HG02798 (cell line): Measurements from ENCODE around the gene ALAD.
"Not testable (repeated sequence)": the region's sequence is repeated elsewhere in the genome, so short reads cannot be mapped to it uniquely, and the experiment has no call there.

Experiments used
- ATAC-seq: cut with Tn5 transposase; IDR thresholded peaks from one replicate; pipeline ENCODE4 v1.9.1; 2021; ENCODE audit warnings: mild to moderate bottlenecking; ENCODE audit not compliant: unreplicated experiment, poor library complexity

The ALAD gene

DNA sequence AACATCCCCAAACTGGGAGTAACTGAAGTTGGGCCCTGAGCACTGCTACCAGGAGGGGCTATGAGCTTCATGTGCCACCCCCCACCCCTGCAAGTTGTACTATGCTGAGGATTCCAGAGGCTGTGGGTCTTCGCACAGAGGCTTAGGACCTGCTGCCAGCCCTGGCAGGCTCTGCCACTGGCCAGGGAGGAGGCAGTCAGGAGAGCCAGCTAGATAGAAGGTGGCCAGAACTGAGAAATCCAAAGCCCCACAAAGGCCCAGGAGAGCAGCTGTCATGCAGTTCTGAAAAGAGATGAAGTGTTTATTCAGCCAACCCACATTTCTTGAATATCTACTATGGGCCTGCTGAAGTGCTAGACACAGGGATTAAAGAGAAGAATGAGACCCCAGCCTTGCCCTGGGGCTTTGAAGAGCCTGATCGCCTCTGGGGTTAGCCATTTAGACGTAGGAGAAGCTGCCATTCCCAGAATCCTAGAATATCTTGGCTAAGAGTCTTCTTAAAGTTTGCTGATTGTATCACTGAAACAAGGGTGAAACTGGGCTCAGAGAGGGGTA, 1.4 kb downstream of the ALAD start:
- ATAC-seq = no peak

DNA sequence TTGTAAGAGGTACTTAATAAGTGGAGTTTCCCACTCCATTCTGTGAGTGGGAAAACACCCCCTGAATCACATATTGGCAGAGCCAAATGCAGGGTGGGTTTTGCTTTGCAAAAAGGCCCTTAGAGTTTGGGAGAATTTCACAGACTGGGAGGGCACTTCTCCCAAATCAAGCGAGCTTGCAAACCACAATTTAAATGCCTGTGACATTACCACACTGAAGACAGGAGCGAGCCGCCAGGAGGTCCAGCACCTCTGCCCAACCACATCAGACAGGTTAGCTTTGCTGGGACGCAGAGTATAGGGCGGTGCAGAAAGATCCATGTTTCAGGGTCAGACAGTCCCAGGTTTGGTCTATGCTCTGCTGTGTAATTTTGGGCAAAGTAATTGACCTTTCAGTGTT, 2.3 kb downstream of the ALAD start:
- ATAC-seq = no peak

DNA sequence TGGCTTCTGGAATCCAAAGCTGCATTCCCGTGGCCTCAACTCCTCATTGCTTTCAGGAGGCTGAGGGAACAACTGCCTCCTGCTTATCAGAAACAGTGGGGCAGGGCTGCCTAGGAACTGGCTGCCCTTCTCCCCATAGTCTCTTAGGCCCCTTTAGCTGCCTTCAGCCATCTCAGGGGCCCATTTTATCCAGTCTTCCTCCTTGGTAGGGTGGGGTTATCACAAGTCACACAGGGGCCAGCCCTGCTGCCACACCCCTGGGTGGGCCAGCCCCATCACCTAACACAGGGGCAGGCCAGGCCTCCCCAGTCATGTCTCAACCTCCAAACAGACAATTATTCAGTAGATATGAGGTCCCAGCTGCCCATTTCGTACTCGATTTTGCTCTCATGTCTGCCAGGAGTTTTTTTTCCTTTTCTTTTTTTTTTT, 3.9 kb downstream of the ALAD start:
- ATAC-seq = no peak

DNA sequence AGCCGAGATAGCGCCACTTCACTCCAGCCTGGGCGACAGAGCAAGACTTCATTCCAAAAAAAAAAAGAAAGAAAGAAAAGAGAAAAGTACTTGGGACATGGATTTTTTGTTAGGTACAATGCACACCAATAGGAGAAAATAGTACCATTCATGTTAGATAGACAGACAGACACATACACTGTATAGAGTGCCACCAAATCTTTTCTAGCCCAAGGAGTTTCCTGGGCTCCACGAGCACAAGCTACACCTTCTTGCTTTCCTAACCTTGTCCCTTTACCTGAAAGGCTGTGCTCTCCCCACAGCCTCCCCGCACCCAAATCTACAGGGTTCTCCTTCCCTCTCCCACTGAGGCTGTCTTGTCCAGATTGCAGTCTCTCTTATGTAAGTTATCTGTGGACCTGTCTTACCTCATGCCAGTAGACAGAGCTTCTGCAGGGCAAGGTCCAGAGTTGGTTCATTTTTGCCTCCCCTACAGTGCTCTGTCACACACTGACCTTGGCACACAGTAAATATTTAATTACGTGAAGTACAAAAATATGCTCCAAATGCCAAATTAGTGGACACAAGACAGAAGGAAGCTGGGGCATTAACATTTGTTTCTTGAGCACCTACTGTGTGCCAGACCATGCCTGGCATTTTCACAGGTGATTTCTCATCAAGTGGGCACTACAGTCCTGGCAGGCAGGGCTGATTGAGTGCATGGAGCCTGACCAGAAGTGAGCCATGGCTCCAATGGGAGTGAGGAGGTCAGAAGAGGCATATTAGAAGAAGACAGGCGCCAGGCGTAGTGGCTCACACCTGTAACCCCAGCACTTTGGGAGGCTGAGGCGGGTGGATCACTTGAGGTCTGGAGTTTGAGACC, 5.9 kb downstream of the ALAD start:
- ATAC-seq = no peak

DNA sequence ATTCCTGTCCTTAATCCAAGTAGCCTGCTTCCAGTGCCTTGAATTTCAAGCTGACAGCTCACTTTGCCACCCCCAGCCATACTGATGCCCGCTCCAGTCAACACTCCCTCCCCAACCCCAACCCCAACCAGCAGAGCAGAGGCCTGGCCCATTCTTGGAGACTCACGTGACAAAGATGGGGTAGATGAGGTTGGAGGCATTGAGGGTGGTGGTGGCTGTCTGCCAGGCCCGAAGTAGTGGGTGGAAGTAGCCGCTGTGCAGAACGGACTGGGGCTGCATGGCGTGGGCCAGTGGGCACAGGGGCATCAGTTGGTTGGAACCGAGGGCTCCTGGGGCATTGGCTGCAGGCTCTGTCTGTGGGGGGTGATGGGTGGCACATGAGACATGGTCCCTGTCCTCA, 7.8 kb downstream of the ALAD start:
- no peak for ATAC-seq

DNA sequence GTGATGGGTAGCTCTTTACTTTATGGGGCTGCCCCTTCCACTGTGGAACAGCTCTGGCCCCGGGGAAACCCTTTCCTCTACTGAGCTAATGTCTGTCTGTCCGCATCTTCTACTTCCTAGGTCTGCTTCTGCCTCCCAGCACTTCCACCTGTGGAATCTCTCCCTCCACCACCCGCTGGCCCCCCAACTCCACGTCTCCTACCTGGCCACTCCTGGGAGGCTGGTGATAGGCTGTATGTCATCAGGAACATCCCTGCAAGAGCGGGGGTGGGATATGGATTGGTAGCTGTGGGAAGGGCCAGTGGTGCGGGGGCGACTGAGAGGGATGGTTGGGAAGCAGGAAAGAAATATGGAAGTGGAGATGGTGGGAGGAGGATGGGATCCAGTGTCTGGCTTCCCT, 9.2 kb downstream of the ALAD start:
- no peak for ATAC-seq

DNA sequence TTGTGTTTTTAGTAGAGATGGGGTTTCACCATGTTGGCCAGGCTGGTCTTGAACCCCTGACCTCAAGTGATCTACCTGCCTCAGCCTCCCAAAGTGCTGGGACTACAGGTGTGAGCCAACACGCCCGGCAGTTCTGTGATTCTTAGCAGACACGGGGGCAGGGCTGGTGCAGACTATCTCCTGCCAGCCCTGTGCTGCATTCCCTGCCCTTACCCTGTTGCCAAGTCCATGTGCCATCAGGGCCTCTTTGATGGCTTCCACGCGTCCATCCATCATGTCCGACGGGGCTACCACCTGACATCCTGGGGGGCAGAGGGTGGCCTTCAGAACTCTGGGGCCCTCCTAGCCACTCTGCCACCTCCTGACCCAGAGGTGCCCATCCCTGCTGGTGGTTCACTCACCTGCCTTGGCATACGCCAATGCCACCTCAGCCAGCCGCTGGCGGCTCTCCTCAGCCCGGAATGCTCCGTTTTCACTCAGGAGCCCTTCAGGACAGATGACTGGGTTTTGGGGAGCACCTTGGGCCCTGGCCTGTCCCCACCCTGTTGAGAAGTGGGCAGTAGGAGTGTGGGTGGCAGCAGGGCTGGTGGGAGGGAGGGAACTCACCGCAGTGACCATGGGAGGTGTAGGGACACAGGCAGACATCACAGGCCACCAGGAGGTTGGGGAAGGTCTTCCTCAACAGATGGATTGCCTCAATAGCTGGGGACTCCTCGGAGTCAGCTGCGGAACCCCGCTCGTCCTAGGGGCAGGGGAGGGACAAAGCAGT, 10.7 kb downstream of the ALAD start:
- ATAC-seq = no peak

DNA sequence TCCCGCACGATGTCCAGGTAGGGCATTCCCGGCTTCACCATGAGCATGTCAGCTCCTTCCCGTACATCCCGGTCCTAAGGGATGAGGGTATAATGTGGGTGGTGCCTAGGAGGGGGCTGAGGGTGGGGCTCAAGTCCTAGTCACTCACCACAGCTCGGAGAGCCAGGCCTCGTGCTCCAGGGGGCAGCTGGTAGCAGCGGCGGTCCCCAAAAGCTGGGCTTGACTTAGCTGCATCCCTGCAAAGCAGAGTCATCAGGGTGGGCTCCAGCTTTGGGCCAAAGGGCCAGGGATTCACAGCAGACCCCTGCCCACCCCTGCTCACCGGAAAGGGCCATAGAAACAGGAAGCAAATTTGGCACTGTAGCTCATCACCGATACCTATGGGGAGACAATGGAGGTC, 11.6 kb downstream of the ALAD start:
- ATAC-seq = no peak

DNA sequence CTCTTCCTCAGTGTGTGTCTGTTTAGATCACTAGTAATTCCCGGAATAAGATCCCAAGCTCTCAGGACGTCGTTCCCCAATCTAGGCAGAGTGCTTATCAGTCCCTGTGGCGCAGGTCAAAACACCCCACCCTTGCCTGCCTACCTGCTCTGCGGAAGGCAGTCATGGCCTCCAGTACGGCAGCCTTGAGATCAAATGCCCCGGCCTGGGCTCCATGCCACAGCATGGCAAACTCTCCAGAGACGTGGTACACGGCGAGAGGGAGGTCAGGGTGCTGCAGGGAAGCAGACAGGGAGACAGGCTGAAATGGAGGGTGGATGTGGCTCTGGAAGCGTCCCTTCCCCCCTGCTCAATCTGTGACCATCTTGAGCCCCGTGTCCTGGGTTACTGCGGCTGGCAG, 12.3 kb downstream of the ALAD start:
- no peak for ATAC-seq

DNA sequence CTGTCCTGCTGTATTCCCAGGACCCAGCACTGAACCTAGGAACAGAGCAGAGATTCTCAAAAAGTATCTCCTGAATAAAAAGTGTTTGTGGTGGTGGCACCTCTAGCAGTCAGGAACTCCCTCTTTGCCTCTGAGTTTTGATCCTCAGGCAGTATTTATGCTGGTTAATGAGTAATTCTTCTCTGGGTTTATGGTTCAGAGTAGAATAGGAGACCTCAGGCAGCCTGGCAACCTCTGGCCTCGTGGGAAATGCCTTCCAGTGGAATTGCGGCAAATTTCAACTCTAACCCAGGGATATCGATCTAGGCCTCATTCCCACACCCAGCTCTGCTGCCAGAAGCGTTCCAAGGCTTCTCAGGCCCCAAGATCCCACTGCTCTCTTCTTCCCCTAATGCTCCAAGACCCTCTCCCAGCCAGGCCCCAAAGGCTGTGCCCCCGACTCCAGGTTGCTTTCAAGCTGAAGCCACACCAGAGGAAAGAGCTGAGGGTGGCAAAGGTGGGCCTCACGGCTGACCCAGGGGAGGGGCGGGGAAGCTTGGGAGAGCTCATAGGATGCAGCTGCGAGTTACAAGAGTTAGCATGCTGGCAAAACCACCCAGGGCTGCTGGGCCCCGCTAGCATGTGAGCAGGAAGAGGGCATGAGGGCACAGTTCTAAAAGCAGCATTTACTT, 13.4 kb downstream of the ALAD start:
- ATAC-seq = no peak

DNA sequence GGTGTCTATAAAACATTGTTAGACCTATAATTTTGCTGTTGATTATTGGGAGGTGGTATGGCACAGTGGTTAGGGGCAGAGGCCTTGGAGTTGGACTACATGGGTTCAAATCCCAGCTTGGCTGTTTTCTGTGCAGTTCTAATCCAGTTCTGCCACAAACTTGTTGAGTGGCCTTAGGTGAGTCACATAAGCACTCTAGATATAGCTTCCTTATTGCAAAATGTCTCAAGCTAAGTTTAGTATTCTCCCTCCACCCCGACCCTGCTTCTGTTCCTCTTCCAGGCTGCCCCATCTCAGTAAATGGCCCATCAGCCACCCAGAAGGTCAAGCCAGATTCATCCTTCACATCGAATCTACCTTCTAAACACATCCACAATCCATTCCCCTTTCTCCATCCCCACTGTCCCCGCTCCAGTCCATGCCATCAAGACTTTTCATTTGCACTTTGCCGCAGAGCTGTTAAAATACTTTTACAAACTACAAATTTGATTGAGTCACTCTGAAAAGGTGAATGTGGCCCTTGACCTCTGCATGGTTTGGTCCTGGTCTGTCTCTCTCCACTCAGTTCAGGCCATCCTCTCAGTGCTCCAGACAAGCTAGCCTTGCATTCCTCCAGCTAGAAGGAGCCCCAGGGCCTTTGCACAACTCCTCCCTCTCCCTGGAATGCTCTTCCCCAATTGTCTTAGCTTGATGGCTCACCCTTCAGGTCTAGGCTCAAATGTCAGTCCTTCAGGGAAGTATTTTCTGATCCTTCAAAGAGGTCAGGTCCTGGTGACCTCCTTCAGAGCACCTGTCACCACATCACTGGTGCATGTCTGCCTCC, 14.3 kb downstream of the ALAD start:
- ATAC-seq = no peak

DNA sequence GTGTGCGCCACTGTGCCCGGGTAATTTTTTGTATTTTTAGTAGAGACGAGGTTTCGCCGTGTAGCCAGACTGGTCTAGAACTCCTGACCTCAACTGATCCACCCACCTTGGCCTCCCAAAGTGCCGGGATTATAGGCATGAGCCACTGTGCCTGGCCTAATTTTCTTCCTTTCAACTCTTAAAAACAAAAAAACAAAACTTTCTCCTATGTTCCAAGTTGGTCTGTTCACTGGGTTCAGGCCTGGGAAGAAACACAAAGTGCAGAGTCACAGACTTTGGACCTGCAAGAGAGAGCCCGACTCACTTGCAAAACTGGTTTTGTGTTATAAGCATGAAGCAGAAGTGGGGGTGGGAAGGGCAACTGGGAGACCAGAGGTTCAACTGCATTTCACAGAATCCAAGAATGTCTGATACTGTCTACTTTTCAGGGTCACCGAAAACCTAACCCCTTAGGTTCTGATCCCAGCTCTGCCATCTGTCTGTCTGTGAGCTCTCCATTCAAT, 19.1 kb downstream of the ALAD start:
- ATAC-seq = no peak

DNA sequence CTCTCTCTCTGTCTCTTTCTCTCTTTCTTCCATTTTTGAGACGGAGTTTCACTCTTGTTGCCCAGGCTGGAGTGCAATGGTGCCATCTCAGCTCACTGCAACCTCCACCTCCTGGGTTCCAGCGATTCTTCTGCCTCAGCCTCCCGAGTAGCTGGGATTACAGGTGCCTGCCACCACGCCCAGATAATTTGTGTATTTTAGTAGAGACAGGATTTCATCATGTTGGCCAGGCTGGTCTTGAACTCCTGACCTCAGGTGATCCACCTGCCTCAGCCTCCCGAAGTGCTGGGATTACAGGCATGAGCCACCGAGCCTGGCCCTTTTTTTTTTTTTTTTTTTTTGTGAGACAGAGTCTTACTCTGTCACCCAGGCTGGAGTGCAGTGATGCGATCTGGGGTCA, 19.6 kb downstream of the ALAD start:
- ATAC-seq = not testable (repeated sequence)

DNA sequence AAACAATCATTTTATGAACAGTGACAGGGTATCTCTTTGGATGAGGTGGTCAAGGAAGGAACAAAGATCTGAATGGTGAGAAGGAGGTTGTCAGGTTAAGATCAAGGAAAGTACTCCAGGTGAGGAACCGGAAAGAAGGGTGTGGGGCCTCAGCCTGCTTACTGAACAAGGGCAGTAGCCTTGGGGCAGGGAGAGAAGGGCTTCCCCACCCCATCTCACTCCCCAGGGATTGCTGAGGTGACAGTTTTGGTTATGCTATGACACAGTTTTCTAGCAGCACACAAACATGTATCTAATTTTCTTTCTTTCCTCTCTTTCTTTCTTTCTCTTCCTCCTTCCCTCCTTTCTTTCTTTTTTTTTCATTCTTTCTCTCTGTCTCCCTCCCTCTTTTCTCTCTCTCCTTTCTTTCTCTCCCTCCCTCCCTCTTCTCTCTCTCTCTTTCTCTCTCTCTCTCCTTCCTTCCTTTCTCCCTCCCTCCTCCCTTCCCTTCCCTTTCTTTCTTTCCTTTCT, 20.2 kb downstream of the ALAD start:
- ATAC-seq = peak; percentile 53

DNA sequence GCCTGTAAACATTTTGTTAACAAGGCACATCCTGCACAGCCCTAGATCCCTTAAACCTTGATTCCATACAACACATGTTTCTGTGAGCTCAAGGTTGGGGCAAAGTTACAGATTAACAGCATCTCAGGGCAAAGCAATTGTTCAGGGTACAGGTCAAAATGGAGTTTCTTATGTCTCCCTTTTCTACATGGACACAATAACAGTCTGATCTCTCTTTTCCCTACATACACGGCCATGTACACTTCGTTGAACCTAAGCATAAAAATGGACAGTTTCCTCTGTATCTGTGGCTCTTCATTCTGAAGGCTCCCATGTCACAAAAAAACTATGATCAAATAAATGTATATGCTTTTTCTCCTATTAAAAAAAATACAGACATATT, 21.3 kb downstream of the ALAD start:
- not testable (repeated sequence) for ATAC-seq

DNA sequence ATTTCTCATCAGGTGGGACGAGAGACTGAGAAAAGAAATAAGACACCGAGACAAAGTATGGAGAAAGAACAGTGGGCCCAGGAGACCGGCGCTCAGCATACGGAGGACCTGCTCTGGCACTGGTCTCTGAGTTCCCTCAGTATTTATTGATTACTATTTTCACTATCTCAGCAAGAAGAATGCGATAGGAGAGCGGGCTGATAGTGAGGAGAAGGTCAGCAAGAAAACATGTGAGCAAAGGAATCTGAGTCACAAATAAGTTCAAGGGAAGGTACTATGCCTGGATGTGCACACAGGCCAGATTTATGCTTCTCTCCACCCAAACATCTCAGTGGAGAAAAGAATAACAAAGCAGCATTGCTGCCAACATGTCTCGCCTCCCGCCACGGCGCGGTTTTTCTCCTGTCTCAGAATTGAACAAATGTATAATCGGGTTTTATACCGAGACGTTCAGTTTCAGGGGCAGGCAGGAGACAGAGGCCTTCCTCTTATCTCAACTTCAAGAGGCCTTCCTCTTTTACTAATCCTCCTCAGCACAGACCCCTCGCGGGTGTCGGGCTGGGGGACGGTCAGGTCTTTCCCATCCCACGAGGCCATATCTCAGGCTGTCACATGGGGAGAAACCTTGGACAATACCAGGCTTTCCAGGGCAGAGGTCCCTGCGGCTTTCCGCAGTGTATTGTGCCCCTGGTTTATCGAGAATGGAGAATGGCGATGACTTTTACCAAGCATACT, 21.8 kb downstream of the ALAD start:
- ATAC-seq = not testable (repeated sequence)

DNA sequence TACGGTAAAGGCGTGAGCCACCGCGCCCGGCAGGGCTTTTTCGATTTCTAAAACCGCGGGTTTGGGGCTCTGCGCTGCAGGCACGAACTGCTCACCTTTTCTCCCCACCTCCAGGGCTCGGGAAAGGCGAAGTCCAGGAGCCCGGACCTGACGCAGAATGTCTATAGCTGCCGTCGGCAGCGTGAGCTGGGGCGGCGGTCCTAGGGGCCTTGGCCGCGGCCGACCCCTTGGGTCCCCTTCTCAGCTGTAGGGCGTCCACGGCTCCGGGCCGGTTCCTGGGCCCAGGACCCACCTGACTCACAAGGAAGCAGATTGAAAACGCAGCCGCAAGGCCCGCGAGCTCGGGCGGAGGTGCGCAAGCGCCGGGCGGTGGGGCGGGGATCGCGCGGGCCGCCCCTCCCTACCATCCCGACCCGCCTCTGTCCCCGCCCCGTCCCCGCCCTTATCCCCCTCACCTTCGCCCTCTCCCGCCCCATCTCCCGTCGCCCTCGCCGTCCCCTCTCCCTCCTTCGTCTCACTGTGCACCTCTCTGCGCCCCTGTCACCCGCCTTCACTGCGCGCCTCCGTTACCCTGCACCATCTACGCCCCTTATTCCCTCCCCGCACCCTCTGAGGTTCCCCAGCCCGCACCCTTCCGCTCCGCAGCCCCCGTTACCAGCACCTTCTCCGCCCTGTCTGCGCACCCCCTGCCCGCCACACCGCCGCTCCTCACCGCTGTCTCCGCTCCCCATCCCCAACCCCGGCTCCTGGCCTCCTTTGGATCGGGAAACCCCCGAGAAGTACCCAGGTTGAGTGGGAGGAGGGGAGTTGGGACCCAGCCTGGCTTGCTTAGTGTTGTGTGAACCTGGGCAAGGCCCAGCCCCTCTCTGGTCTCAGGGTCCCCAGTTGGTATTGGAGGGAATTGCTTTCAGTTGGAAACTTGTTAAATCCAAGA, 24.2 kb downstream of the ALAD start, which contains the start of gene HDHD3:
TSS of gene HDHD3 (minus strand) at position 353 of the 934 bp plus-strand sequence. CDS start 2,632 bp downstream, outside the sequence.
- ATAC-seq = peak; percentile 89
